Measurements from ENCODE around the gene SLC25A22.

The SLC25A22 gene

GRCh38 chr11:802018-802617 lies 4.0 kb upstream of the SLC25A22 start:
- TF ChIP-seq TAF1 (IDR thresholded peaks at IDR 0.05; ENCODE audit: borderline replicate concordance, insufficient read depth, low read length) (no peak), SIN3A (IDR thresholded peaks at IDR 0.05; ENCODE audit: borderline replicate concordance, insufficient read depth, low read length) (no peak), REST (IDR thresholded peaks at IDR 0.05; ENCODE audit: insufficient read depth in 1 of 2, low read depth in 2 of 2, low read length in 2 of 2) (no peak), POLR2AphosphoS5 (IDR thresholded peaks at IDR 0.05; ENCODE audit: low read depth, low read length) (no peak), FOXP2 (optimal IDR thresholded peaks at IDR 0.05; ENCODE audit: borderline replicate concordance, extremely low read depth, extremely low read length, insufficient read depth) (no peak)

GRCh38 chr11:801097-801780 lies 3.2 kb upstream of the SLC25A22 start:
- no peak for TF ChIP-seq TAF1 (IDR thresholded peaks at IDR 0.05; ENCODE audit: borderline replicate concordance, insufficient read depth, low read length)
- no peak for TF ChIP-seq REST (IDR thresholded peaks at IDR 0.05; ENCODE audit: insufficient read depth in 1 of 2, low read depth in 2 of 2, low read length in 2 of 2)

- TF ChIP-seq POLR2AphosphoS5 (IDR thresholded peaks at IDR 0.05; ENCODE audit: low read depth, low read length) (no peak), REST (IDR thresholded peaks at IDR 0.05; ENCODE audit: insufficient read depth in 1 of 2, low read depth in 2 of 2, low read length in 2 of 2) (no peak), SIN3A (IDR thresholded peaks at IDR 0.05; ENCODE audit: borderline replicate concordance, insufficient read depth, low read length) (no peak), TAF1 (IDR thresholded peaks at IDR 0.05; ENCODE audit: borderline replicate concordance, insufficient read depth, low read length) (no peak), FOXP2 (optimal IDR thresholded peaks at IDR 0.05; ENCODE audit: borderline replicate concordance, extremely low read depth, extremely low read length, insufficient read depth) (no peak)
Observed at GRCh38 chr11:800473-800872, 2.4 kb upstream of the SLC25A22 start.

GRCh38 chr11:799641-800316 lies 1.7 kb upstream of the SLC25A22 start:
- TF ChIP-seq FOXP2 (optimal IDR thresholded peaks at IDR 0.05; ENCODE audit: borderline replicate concordance, extremely low read depth, extremely low read length, insufficient read depth) (no peak), POLR2AphosphoS5 (IDR thresholded peaks at IDR 0.05; ENCODE audit: low read depth, low read length) (no peak), REST (IDR thresholded peaks at IDR 0.05; ENCODE audit: insufficient read depth in 1 of 2, low read depth in 2 of 2, low read length in 2 of 2) (no peak), TAF1 (IDR thresholded peaks at IDR 0.05; ENCODE audit: borderline replicate concordance, insufficient read depth, low read length) (no peak), SIN3A (IDR thresholded peaks at IDR 0.05; ENCODE audit: borderline replicate concordance, insufficient read depth, low read length) (no peak)
